Measurements from ENCODE around the gene PPM1M. TPM values are rescaled to one million over a fixed set of nuclear protein-coding genes. Genes with fewer than 3 reads are reported as not detected.

Gene PPM1M
- total RNA-seq, 2 donors from 2014 or later: 52.3 to 74.1 TPM

GRCh38 chr3:52236424-52236886 lies 9.1 kb upstream of the PPM1M start:
- DNase-seq (ENCODE audit: low spot score in 2 of 2) (no peak), ATAC-seq (no peak)
- Mint-ChIP-seq H3K9me3 (no peaks in the 10 kb centered on the region), H3K36me3 (peaks cover 14 to 34% of the 10 kb centered on the region in 2 donors), H3K27ac (peak overlapping the region; percentile 62 to 75)

DNA sequence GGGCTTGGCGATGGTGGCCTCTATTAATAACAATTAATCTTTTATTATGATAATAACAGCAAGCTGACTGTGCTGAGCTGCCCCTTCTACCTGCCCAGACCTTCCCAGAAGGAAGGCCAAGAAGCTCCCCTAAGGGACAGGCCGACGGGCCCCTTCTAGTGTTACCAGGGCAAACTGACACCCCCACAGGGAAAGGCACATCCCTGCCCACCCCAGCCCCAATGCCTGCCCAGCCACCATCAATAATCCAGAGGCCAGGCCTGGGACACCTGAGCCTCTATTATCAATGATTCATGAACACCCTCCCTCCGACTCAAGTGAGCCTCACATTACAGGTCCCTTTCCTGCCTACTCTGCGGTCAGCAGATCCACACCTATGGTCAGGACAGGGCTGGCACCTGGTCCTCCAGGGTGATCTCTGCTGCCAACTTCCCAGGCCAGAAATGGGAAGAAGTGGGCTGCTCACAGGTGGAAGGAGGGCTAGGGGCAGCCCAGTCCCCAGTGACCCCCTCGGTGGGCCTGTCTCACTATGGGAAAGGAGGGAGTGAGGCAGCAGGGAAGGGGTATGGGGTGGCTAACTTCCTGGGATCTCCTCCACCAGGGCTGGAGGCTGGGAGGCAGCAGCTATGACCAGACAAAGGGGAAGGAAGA lies 8.4 kb upstream of the PPM1M start:
- H3K36me3 Mint-ChIP-seq: peaks cover 14 to 34% of the 10 kb centered on the region in 2 donors

DNA sequence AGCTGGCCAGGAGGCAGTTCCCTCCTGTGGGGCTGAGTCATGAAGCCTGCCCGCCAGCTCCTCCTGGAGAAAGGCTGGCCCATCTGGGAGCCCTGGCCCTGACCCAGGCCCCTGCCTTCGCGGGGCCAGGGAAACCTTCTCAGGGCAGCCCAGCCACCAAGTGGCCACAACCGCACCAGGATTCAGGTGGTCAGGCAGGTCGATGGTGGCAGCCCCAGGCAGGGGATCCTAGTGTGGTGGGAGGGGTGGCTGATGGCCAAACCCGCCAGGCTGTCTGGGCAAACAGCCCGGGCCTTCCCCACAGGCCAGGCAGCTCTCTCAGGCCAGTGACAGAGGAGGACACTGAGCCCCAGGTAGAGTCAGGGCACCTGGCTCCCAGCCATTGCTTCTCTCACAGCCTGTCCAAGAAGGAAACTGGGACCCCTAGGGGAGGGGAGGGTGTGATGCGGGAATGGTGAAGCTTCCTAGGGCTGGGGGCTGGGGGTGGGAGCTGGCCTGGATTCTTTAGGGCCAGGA lies 7.8 kb upstream of the PPM1M start:
- Mint-ChIP-seq H3K36me3 (peaks cover 14 to 36% of the 10 kb centered on the region in 2 donors), H3K27ac (peak overlapping the region; percentile 81 to 94), H3K9me3 (no peaks in the 10 kb centered on the region)
- DNase-seq (ENCODE audit: low spot score in 2 of 2): peak in 1 of 2 donors; percentile 2
- ATAC-seq: no peak

More for the DNA sequence above, 8.4 kb upstream of the PPM1M start:
- Mint-ChIP-seq H3K9me3 (no peaks in the 10 kb centered on the region), H3K27ac (peak overlapping the region; percentile 81 to 94)
- ATAC-seq (no peak), DNase-seq (ENCODE audit: low spot score in 2 of 2) (peak in 1 of 2 donors; percentile 1)

DNA sequence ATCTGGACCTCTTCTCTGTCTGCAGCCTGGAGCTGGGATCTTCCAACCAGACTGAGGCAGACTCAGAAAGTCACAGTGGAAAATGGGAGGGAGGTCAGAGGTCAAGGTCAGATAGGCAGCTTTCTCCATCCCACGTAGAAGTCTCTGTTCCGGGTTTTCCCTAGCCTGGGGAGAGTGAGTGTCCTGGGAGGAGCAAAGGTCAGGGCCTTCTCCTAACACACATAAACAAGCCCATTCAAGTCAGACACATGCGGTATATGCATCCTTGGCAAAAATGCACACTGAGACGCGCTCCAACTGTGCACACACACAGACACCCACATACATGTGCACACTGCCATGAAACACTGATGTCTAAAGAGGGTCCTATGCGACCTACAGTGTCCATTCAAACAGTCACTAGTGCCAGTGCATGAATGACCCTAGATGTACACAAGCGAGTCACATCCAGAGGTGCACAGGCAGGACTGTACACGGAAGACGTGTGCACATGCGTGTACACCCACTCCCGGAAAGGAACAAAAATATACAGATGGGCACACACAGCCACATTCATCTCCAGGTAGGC lies 7.3 kb upstream of the PPM1M start:
- DNase-seq (ENCODE audit: low spot score in 2 of 2) (peak in 1 of 2 donors; percentile 33), ATAC-seq (peak in 1 of 2 donors; percentile 1)
- Mint-ChIP-seq H3K36me3 (peaks cover 14 to 39% of the 10 kb centered on the region in 2 donors), H3K27ac (peak overlapping the region; percentile 85 to 94), H3K9me3 (no peaks in the 10 kb centered on the region)

GRCh38 chr3:52238761-52239701 lies 6.5 kb upstream of the PPM1M start, which contains the start of gene TWF2:
Gene TWF2, minus strand, starts transcription at chr3:52239158. Its CDS starts 142 bp downstream, at chr3:52239016.
- peak; percentile 91 to 92 for DNase-seq (ENCODE audit: low spot score in 2 of 2)
- ATAC-seq: peak; percentile 72 to 75
- H3K27ac Mint-ChIP-seq: peak within 1 kb of the TSS; percentile 94 to 99
- H3K36me3 Mint-ChIP-seq: peaks cover 14 to 44% of the 10 kb centered on the region in 2 donors
- no peaks in the 10 kb centered on the region for H3K9me3 Mint-ChIP-seq

- Mint-ChIP-seq H3K27ac (peak overlapping the region; percentile 94 to 99), H3K36me3 (peaks cover 14 to 48% of the 10 kb centered on the region in 2 donors), H3K9me3 (no peaks in the 10 kb centered on the region)
- DNase-seq (ENCODE audit: low spot score in 2 of 2) (peak; percentile 58 to 74), ATAC-seq (peak; percentile 39 to 55)
These were observed 5.3 kb upstream of the PPM1M start for GRCh38 chr3:52240059-52240885.

DNA sequence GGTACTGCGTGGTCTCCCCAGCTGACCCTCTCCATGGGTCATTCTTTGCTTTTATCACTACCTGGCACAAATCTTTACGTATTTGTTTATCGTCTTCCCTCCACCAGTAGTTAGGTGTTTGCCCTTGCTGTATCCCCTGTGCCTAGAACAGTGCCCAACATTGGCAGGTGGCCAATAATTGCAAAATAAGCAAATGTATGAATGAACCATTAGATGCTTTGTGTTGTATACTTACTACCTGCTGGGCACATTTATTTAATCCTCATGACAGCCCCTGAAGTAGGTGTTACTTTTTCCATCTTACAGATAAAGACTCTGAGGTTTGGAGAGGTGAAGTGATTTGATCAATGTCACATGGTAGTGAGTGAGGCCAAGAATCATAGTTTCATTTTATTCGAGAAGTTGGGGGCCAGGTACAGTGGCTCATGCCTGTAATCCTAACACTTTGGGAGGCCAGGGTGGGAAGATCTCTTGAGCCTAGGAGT lies 4.6 kb upstream of the PPM1M start:
- peak; percentile 4 to 25 for ATAC-seq
- H3K36me3 Mint-ChIP-seq: peaks cover 14 to 48% of the 10 kb centered on the region in 2 donors
- DNase-seq (ENCODE audit: low spot score in 2 of 2): no peak
- H3K9me3 Mint-ChIP-seq: no peaks in the 10 kb centered on the region
- peak overlapping the region; percentile 94 to 99 for H3K27ac Mint-ChIP-seq

DNA sequence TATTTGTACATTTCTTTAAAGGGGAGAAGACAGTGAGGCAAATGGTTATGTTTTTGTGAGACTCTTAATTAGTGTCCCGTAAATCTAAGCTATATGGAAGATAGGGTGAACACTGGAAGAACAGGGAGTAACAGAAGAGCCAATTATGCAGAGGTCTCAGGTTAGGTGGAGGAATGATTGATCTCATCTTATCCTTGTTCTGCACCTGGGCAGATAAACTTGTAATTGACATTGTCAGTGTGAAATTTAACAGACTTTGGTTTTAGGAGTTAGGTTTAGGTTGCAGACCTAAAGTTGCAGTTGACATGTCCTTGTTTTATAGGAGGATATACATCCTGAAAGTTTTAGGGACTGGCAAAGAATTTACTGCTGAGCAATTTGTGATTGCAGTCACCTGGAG lies 3.5 kb upstream of the PPM1M start:
- Mint-ChIP-seq H3K9me3 (no peaks in the 10 kb centered on the region), H3K27ac (peak overlapping the region; percentile 38 to 50), H3K36me3 (peaks cover 22 to 52% of the 10 kb centered on the region in 2 donors)
- DNase-seq (ENCODE audit: low spot score in 2 of 2) (no peak), ATAC-seq (no peak)

GRCh38 chr3:52243791-52244628 lies 1.5 kb upstream of the PPM1M start:
- Mint-ChIP-seq H3K9me3 (no peaks in the 10 kb centered on the region), H3K27ac (peak overlapping the region; percentile 86 to 88), H3K36me3 (peaks cover 18 to 67% of the 10 kb centered on the region in 2 donors)
- ATAC-seq (peak; percentile 29 to 55), DNase-seq (ENCODE audit: low spot score in 2 of 2) (no peak)

DNA sequence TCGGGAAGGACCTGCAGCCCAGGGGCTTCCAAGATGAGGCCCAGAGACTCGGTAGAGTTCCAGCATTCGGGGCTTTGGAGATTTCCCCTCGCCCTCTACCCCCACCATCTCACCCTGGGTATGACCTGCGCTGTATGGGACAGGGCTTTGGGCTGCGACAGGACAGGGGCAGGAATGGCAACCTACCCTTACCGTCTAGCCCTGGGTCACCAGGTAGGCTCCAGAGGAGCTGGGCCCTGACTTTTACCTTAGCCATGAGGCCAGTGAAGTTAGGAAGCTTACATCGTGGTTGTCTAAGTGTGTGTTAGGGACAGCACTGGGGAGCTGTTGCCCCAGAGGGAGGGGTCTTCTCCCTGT lies 683 bp downstream of the PPM1M start:
- DNase-seq (ENCODE audit: low spot score in 2 of 2): no peak
- Mint-ChIP-seq H3K36me3 (peaks cover 10 to 48% of the 10 kb centered on the region in 2 donors), H3K9me3 (no peaks in the 10 kb centered on the region)

GRCh38 chr3:52246728-52247408 lies 1.3 kb downstream of the PPM1M start:
- ATAC-seq (peak in 1 of 2 donors; percentile 6), DNase-seq (ENCODE audit: low spot score in 2 of 2) (no peak)
- Mint-ChIP-seq H3K36me3 (peaks cover 10 to 47% of the 10 kb centered on the region in 2 donors), H3K9me3 (no peaks in the 10 kb centered on the region), H3K27ac (peak overlapping the region; percentile 86 to 97)

More for the DNA sequence above, 683 bp downstream of the PPM1M start:
- peak; percentile 4 to 14 for ATAC-seq
- H3K27ac Mint-ChIP-seq: peak overlapping the region; percentile 86 to 97

DNA sequence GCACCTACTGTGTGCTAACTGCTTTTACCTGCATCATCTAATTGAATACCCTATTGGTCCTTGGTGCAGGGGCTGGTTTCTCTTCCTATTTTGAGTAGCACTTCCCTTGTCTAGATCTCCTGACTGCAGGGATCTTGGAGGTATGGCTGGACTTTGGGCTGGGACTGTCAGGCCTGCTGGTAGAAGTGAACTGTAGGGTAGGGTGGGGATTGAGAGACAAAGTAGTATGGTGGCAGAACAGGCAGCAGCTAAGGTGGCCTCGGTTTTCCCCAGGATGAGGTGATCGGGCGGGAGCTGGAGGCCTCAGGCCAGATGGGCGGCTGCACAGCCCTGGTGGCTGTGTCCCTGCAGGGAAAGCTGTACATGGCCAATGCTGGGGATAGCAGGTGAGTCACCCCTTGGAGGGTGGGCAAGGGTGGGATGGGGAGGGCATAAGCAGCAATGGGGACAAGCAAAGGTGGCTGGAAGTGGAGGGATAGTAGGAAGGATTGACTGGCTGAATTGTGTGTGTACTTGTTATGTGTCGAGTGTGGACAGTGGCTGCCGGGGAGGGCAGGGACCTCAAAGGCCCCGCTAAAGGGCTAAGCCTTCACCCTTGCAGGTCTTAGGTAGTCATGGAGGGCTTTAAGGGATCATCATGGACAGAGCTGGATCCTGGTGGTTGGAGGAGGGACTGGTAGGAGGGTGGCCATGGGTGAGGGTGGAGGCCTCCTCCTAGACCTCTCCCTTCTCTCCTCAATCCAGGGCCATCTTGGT lies 2.0 kb downstream of the PPM1M start:
- Mint-ChIP-seq H3K9me3 (no peaks in the 10 kb centered on the region), H3K36me3 (peaks cover 10 to 50% of the 10 kb centered on the region in 2 donors), H3K27ac (peak overlapping the region; percentile 86 to 97)
- ATAC-seq: no peak
- DNase-seq (ENCODE audit: low spot score in 2 of 2): no peak

GRCh38 chr3:52248165-52248541 lies 2.6 kb downstream of the PPM1M start:
- Mint-ChIP-seq H3K36me3 (peaks cover 13 to 53% of the 10 kb centered on the region in 2 donors), H3K9me3 (no peaks in the 10 kb centered on the region), H3K27ac (peak overlapping the region; percentile 76 to 86)
- ATAC-seq (no peak), DNase-seq (ENCODE audit: low spot score in 2 of 2) (no peak)
